VCaP (cell line): ENCODE data around the gene KIF13A.
"Not testable (repeated sequence)": the region's sequence is repeated elsewhere in the genome, so short reads cannot be mapped to it uniquely, and the experiment has no call there.

Experiments used
- H3K27ac ChIP-seq: fragments of 450-650 bp; 2 replicates; pipeline ENCODE4 v1.5.1; 2017
- CTCF ChIP-seq: fragments of 450-650 bp; conservative IDR thresholded peaks from 2 replicates; pipeline ENCODE4 v1.5.1; 2017; ENCODE audit warnings: mild to moderate bottlenecking, moderate library complexity

The KIF13A gene

GRCh38 chr6:17927705-17928104 is 59.7 kb downstream of the KIF13A start:
- TF ChIP-seq CTCF = no peak
- H3K27ac ChIP-seq = no peak overlapping the region

GRCh38 chr6:17923401-17923863 is 64.0 kb downstream of the KIF13A start:
- H3K27ac ChIP-seq = no peak overlapping the region
- TF ChIP-seq CTCF = no peak

GRCh38 chr6:17921454-17921853 is 66.0 kb downstream of the KIF13A start:
- no peak overlapping the region for H3K27ac ChIP-seq
- no peak for TF ChIP-seq CTCF

GRCh38 chr6:17919496-17919895 is 67.9 kb downstream of the KIF13A start:
- H3K27ac ChIP-seq = no peak overlapping the region
- no peak for TF ChIP-seq CTCF

GRCh38 chr6:17917837-17918763 is 69.3 kb downstream of the KIF13A start:
- no peak overlapping the region for H3K27ac ChIP-seq
- TF ChIP-seq CTCF = no peak

- no peak overlapping the region for H3K27ac ChIP-seq
- no peak for TF ChIP-seq CTCF
Observed at GRCh38 chr6:17914651-17915050, 72.8 kb downstream of the KIF13A start.

GRCh38 chr6:17912521-17912920 is 74.9 kb downstream of the KIF13A start:
- no peak for TF ChIP-seq CTCF
- no peak overlapping the region for H3K27ac ChIP-seq

GRCh38 chr6:17911656-17912055 is 75.8 kb downstream of the KIF13A start:
- H3K27ac ChIP-seq = not testable (repeated sequence)
